Measurements from ENCODE around the gene SLBP.

SLBP gene

DNA sequence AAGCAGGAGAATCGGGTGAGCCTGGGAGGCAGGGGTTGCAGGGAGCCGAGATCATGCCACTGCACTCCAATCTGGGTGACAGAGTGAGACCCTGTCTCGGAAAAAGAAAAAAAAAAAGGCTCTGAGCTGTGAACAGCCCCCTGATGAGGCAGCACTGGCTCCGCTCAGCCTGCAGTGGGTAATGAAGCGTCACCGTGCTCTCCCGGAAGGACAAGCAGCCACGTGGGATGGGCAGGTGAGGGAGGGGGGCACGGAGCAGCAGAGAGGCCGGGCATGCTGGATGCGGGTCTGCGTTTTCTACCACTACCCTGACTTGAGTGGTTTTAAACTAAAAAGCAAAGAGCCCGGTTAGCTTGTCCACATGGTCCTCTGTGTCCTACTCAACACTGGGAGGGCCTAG is 24.7 kb upstream of the SLBP start:
- peaks cover 56% of the 10 kb centered on the region for H3K36me3 ChIP-seq (ENCODE audit: insufficient read depth, low read length)
- H3K27me3 ChIP-seq (ENCODE audit: control insufficient read depth, insufficient read depth, low read length) = no peaks in the 10 kb centered on the region
- H3K4me1 ChIP-seq (ENCODE audit: control insufficient read depth, insufficient read depth, low read length) = no peaks in the 10 kb centered on the region
- peaks cover 10% of the 10 kb centered on the region for H3K9me3 ChIP-seq (replicated peaks; ENCODE audit: low read length)
- H3K9ac ChIP-seq (ENCODE audit: low read depth, low read length) = no peak overlapping the region
- no peak overlapping the region for H3K4me2 ChIP-seq (ENCODE audit: low read length)
- no peak overlapping the region for H3K4me3 ChIP-seq (ENCODE audit: low read length)

DNA sequence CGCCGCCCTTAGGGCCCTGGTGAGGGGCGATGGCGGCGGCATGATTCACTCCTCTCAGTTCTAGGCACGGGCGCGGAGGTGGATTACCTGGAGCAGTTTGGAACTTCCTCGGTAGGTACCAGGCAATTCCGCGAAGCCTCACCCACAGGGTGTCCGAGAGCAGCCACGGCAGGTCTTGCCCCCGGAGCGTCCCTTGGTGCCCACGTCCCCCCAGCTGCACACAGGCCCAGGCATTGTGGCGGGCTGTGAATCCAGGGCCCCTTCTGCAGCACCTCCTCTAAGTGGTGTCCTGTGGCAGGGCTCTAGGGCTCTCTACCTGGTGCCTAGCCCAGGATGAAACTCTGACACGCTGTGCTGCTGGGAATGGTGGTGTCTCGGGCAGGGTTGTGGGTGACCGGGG is 23.1 kb upstream of the SLBP start:
- Histone ChIP-seq H3K9me3 (replicated peaks; ENCODE audit: low read length) (peaks cover 10% of the 10 kb centered on the region), H3K27me3 (ENCODE audit: control insufficient read depth, insufficient read depth, low read length) (no peaks in the 10 kb centered on the region), H3K36me3 (ENCODE audit: insufficient read depth, low read length) (peaks cover 54% of the 10 kb centered on the region), H3K4me3 (ENCODE audit: low read length) (no peak overlapping the region), H3K4me1 (ENCODE audit: control insufficient read depth, insufficient read depth, low read length) (no peaks in the 10 kb centered on the region), H3K4me2 (ENCODE audit: low read length) (no peak overlapping the region), H3K9ac (ENCODE audit: low read depth, low read length) (no peak overlapping the region)

DNA sequence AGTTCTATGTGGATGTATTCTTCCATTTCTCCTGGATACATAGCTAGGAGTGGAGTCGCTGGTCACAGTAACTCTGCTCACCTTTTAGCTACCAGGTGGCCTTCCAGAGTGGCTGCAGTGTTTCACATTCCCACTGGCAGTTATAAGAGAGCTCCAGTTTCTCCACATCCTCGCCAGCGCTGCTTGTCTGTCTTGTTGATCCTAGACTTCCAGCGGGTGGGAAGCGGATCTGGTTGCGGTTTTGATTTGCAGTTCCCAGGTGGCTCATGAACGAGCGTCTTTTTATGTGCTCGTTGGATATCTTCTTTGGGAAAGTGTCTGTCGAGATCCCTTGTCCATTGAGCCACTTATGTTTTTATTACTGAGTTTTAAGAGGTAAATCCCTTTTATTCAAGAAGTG is 20.8 kb upstream of the SLBP start:
- peaks cover 5% of the 10 kb centered on the region for H3K9me3 ChIP-seq (replicated peaks; ENCODE audit: low read length)
- no peak overlapping the region for H3K4me3 ChIP-seq (ENCODE audit: low read length)
- no peak overlapping the region for H3K4me2 ChIP-seq (ENCODE audit: low read length)
- H3K4me1 ChIP-seq (ENCODE audit: control insufficient read depth, insufficient read depth, low read length) = peaks cover 1% of the 10 kb centered on the region
- H3K27me3 ChIP-seq (ENCODE audit: control insufficient read depth, insufficient read depth, low read length) = no peaks in the 10 kb centered on the region
- peaks cover 54% of the 10 kb centered on the region for H3K36me3 ChIP-seq (ENCODE audit: insufficient read depth, low read length)
- no peak overlapping the region for H3K9ac ChIP-seq (ENCODE audit: low read depth, low read length)

DNA sequence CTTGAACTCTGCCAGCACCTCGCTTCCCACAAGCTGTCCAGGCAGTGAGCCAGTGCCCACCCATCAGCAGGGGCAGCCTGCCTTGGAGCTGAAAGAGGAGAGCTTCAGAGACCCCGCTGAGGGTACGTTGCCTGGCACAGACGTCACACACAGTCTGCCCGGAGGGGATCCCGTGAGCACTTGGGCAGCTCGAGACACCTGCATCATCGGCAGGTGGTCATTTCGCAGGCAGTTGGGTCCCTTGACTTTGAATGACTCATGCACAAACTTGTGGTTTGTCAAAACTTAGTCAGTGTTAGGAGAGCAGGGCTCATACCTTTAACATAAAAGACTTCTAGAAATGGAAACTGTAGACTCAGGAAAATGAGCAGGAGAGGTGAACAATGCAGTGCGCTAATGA is 19.1 kb upstream of the SLBP start:
- H3K27me3 ChIP-seq (ENCODE audit: control insufficient read depth, insufficient read depth, low read length) = no peaks in the 10 kb centered on the region
- H3K4me2 ChIP-seq (ENCODE audit: low read length) = no peak overlapping the region
- H3K4me1 ChIP-seq (ENCODE audit: control insufficient read depth, insufficient read depth, low read length) = peaks cover 15% of the 10 kb centered on the region
- H3K9me3 ChIP-seq (replicated peaks; ENCODE audit: low read length) = no peaks in the 10 kb centered on the region
- no peak overlapping the region for H3K4me3 ChIP-seq (ENCODE audit: low read length)
- H3K9ac ChIP-seq (ENCODE audit: low read depth, low read length) = no peak overlapping the region
- peaks cover 47% of the 10 kb centered on the region for H3K36me3 ChIP-seq (ENCODE audit: insufficient read depth, low read length)

DNA sequence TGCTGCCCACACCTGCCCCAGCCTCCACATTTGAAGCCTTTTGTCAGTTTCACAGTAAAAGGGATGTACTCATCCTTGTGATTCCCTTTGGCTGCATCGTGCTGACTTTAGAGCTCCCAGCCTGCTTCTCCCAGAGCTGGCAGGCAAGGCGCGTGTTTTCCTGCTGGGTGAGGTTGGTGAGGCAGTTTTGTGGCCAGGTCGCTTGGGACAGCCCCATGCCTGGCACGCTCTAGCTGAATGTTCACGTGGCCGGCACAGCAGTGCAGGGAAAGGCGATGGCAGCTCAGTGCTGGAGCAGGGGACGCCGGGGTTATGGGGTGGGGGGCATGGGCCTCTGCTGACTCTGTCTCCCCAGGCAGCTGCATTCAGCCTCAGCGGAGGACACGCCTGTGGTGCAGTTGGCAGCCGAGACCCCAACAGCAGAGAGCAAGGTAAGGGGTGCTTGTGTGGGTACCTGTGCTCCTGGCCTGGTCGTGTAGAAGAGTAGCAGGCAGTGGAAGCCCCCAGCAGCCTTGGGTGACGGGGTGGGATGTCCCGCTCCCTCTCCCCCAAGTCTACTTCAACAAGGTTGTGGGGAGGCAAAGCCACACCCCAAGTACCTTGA is 18.5 kb upstream of the SLBP start:
- no peaks in the 10 kb centered on the region for H3K27me3 ChIP-seq (ENCODE audit: control insufficient read depth, insufficient read depth, low read length)
- no peaks in the 10 kb centered on the region for H3K9me3 ChIP-seq (replicated peaks; ENCODE audit: low read length)
- peaks cover 18% of the 10 kb centered on the region for H3K4me1 ChIP-seq (ENCODE audit: control insufficient read depth, insufficient read depth, low read length)
- H3K36me3 ChIP-seq (ENCODE audit: insufficient read depth, low read length) = peaks cover 44% of the 10 kb centered on the region
- H3K9ac ChIP-seq (ENCODE audit: low read depth, low read length) = no peak overlapping the region
- H3K4me2 ChIP-seq (ENCODE audit: low read length) = no peak overlapping the region
- H3K4me3 ChIP-seq (ENCODE audit: low read length) = no peak overlapping the region

DNA sequence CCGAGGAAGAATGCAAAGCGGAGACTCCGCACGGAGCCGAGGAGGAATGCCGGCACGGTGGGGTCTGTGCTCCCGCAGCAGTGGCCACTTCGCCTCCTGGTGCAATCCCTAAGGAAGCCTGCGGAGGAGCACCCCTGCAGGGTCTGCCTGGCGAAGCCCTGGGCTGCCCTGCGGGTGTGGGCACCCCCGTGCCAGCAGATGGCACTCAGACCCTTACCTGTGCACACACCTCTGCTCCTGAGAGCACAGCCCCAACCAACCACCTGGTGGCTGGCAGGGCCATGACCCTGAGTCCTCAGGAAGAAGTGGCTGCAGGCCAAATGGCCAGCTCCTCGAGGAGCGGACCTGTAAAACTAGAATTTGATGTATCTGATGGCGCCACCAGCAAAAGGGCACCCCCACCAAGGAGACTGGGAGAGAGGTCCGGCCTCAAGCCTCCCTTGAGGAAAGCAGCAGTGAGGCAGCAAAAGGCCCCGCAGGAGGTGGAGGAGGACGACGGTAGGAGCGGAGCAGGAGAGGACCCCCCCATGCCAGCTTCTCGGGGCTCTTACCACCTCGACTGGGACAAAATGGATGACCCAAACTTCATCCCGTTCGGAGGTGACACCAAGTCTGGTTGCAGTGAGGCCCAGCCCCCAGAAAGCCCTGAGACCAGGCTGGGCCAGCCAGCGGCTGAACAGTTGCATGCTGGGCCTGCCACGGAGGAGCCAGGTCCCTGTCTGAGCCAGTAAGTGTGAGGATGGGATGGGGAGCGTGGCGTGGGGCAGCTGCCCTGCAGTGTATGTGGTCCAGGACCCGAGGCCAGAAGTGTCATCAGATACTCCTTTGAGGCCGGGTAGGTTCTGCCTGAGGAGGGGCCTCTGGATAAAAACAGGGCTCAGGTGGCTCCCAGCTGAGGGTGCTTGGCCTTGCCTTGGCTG is 16.2 kb upstream of the SLBP start:
- no peak overlapping the region for H3K4me2 ChIP-seq (ENCODE audit: low read length)
- no peak overlapping the region for H3K4me3 ChIP-seq (ENCODE audit: low read length)
- no peak overlapping the region for H3K9ac ChIP-seq (ENCODE audit: low read depth, low read length)
- no peaks in the 10 kb centered on the region for H3K27me3 ChIP-seq (ENCODE audit: control insufficient read depth, insufficient read depth, low read length)
- H3K4me1 ChIP-seq (ENCODE audit: control insufficient read depth, insufficient read depth, low read length) = peaks cover 21% of the 10 kb centered on the region
- peaks cover 49% of the 10 kb centered on the region for H3K36me3 ChIP-seq (ENCODE audit: insufficient read depth, low read length)
- no peaks in the 10 kb centered on the region for H3K9me3 ChIP-seq (replicated peaks; ENCODE audit: low read length)

DNA sequence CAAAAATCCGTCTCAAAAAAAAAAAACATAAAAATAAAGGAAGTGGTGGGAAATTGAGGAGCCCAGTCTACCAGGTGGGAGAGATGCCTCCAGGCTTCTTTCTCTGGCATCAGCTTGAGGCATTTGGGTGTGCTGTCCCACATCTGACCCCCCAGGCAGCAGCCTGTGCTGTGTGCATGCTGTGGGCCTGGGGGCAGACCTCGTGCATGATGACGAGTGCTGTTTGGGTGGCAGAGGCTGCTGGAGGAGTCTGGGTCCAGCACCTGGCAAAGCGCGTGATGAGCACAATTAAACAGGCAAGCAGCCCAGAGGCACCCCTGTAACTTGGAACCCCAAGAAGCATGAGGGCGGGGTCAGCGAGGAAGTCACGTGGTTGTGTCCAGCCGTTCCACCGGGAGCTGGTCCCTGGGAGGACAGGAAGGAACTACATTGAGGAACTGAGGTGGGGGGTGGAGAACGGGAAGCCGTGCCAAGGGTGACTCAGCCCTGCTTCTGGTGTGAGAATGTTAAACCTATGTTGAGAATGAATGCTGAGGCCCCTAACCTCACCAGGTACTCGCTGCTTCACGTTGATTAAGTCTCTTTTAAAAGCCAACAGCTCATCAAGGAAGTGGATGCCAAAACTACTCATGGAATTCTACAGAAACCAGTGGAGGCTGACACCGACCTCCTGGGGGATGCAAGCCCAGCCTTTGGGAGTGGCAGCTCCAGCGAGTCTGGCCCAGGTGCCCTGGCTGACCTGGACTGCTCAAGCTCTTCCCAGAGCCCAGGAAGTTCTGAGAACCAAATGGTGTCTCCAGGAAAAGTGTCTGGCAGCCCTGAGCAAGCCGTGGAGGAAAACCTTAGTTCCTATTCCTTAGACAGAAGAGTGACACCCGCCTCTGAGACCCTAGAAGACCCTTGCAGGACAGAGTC is 15.3 kb upstream of the SLBP start:
- Histone ChIP-seq H3K4me3 (ENCODE audit: low read length) (no peak overlapping the region), H3K4me2 (ENCODE audit: low read length) (peak overlapping the region; percentile 51), H3K27me3 (ENCODE audit: control insufficient read depth, insufficient read depth, low read length) (no peaks in the 10 kb centered on the region), H3K9ac (ENCODE audit: low read depth, low read length) (no peak overlapping the region), H3K36me3 (ENCODE audit: insufficient read depth, low read length) (peaks cover 46% of the 10 kb centered on the region), H3K9me3 (replicated peaks; ENCODE audit: low read length) (no peaks in the 10 kb centered on the region), H3K4me1 (ENCODE audit: control insufficient read depth, insufficient read depth, low read length) (peaks cover 30% of the 10 kb centered on the region)

DNA sequence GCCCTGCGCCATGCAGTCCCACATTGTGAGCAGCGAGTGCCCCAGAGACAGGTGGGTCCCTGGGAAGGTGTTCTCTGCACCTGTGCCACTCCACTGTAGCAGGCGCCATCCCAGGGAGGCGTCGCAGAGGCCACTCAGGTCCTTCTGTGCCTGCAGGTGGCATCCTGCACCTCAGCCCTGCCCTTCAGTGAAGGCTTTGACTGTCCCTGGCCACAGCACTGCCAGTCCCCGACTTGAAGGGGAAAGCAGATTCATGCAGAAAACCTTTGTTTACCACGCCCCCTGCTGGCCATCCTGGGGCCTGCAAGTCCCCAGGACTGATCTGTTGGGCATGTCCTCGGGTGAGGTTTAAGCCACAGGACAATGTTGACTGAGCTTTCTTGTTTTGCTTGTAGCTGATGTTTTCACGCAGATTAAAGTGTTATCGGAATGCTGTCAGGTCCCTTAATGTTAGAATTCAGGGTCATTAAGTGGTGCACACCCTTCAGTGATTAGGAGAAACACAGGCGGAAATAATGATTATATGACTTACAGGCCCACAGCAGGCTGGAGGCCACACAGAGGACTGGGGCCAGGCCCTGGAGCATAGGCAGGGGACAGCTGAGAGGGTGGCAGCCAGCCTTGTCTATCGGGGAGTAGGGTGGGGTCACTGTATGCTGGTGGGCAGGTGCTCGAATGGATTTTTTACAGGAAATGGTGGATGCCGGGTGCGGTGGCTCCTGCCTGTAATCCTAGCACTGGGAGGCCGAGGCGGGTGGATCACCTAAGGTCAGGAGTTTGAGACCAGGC is 14.2 kb upstream of the SLBP start:
- no peak overlapping the region for H3K9ac ChIP-seq (ENCODE audit: low read depth, low read length)
- H3K36me3 ChIP-seq (ENCODE audit: insufficient read depth, low read length) = peaks cover 39% of the 10 kb centered on the region
- no peaks in the 10 kb centered on the region for H3K27me3 ChIP-seq (ENCODE audit: control insufficient read depth, insufficient read depth, low read length)
- peaks cover 37% of the 10 kb centered on the region for H3K4me1 ChIP-seq (ENCODE audit: control insufficient read depth, insufficient read depth, low read length)
- H3K4me3 ChIP-seq (ENCODE audit: low read length) = no peak overlapping the region
- H3K4me2 ChIP-seq (ENCODE audit: low read length) = no peak overlapping the region
- no peaks in the 10 kb centered on the region for H3K9me3 ChIP-seq (replicated peaks; ENCODE audit: low read length)

DNA sequence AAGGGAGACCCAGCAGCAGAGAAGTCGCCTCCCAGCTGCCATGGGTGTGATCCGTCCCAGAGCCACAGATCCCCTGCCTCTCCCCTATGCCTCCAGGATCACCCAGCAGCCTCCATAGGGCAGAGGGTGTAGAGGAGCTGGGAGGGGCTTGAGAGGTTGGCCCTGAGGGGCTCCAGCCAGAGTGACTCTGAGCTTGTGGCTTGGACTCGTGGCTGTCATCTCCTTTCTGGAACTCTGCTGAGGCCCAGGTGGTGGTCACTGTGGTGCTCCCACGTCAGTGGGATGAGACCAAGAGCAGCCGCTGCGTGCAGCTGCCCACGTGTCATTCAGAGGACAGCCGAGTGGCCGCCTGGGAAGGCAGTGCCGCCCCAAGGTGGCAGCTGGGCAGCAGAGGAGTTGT is 13.4 kb upstream of the SLBP start:
- Histone ChIP-seq H3K27me3 (ENCODE audit: control insufficient read depth, insufficient read depth, low read length) (no peaks in the 10 kb centered on the region), H3K4me2 (ENCODE audit: low read length) (no peak overlapping the region), H3K4me1 (ENCODE audit: control insufficient read depth, insufficient read depth, low read length) (peaks cover 37% of the 10 kb centered on the region), H3K36me3 (ENCODE audit: insufficient read depth, low read length) (peaks cover 30% of the 10 kb centered on the region), H3K4me3 (ENCODE audit: low read length) (no peak overlapping the region), H3K9me3 (replicated peaks; ENCODE audit: low read length) (no peaks in the 10 kb centered on the region), H3K9ac (ENCODE audit: low read depth, low read length) (no peak overlapping the region)

DNA sequence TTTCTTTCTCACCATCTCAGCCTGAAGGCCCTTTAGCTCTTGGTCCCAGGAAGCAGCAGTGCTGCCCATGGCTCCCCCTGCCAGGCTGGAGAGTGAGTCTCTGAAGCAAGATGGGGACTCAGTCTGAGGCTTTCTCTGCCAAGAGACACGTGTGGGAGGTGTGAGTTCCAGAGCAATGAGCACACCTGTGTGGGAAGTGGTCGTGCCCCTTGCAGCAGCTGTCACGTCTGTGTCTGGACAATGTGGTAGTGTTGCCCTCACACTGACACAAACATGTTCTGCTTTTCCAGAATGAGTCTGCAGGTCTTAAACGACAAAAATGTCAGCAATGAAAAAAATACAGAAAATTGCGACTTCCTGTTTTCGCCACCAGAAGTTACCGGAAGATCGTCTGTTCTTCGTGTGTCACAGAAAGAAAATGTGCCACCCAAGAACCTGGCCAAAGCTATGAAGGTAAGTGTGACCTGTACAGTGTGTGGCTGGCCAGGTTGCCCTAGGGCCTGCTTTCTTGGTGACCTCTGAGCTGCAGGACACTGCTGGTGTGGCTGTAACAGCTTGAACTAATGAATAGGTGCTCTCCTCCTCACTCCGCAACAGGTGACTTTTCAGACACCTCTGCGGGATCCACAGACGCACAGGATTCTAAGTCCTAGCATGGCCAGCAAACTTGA is 11.1 kb upstream of the SLBP start:
- no peaks in the 10 kb centered on the region for H3K9me3 ChIP-seq (replicated peaks; ENCODE audit: low read length)
- peak overlapping the region; percentile 92 for H3K4me2 ChIP-seq (ENCODE audit: low read length)
- H3K9ac ChIP-seq (ENCODE audit: low read depth, low read length) = peak overlapping the region; percentile 83
- peak overlapping the region; percentile 80 for H3K4me3 ChIP-seq (ENCODE audit: low read length)
- H3K27me3 ChIP-seq (ENCODE audit: control insufficient read depth, insufficient read depth, low read length) = no peaks in the 10 kb centered on the region
- peaks cover 23% of the 10 kb centered on the region for H3K36me3 ChIP-seq (ENCODE audit: insufficient read depth, low read length)
- peaks cover 46% of the 10 kb centered on the region for H3K4me1 ChIP-seq (ENCODE audit: control insufficient read depth, insufficient read depth, low read length)
